Measurements from ENCODE around the gene RPL28. TPM values are rescaled to one million over a fixed set of nuclear protein-coding genes. Genes with fewer than 3 reads are reported as not detected.

RPL28 gene
- total and polyA plus RNA-seq, 2 of the 13 experiments (the other 11 are each of a cell fraction or from before 2014, with no cell fraction given): 105 to 420 TPM

GRCh38 chr19:55407800-55408532 lies 22.2 kb downstream of the RPL28 start (continued):
- 0 out of 2 replicates have a peak, but pooled peaks have one; percentile 27 for TF ChIP-seq ZNF34 (CRISPR knock-in tag; IDR thresholded peaks at IDR 0.05; ENCODE audit: borderline replicate concordance)
- no peak for TF ChIP-seq RERE (CRISPR knock-in tag; IDR thresholded peaks at IDR 0.05; ENCODE audit: low read depth)
- TF ChIP-seq ZNF230 (CRISPR knock-in tag; IDR thresholded peaks at IDR 0.05): peak; percentile 59; the same call in 1 of the 2 replicates
- no peak for TF ChIP-seq MATR3 (CRISPR knock-in tag; IDR thresholded peaks at IDR 0.05)
- TF ChIP-seq KDM1A (CRISPR knock-in tag; IDR thresholded peaks at IDR 0.05): no peak
- no peak for TF ChIP-seq MIXL1 (CRISPR knock-in tag; IDR thresholded peaks at IDR 0.05)
- TF ChIP-seq SIX4 (CRISPR knock-in tag; IDR thresholded peaks at IDR 0.05): 0 out of 2 replicates have a peak, but pooled peaks have one; percentile 36
- TF ChIP-seq ZNF235 (CRISPR knock-in tag; IDR thresholded peaks at IDR 0.05; ENCODE audit: borderline replicate concordance): no peak
- TF ChIP-seq, protein P1, sequence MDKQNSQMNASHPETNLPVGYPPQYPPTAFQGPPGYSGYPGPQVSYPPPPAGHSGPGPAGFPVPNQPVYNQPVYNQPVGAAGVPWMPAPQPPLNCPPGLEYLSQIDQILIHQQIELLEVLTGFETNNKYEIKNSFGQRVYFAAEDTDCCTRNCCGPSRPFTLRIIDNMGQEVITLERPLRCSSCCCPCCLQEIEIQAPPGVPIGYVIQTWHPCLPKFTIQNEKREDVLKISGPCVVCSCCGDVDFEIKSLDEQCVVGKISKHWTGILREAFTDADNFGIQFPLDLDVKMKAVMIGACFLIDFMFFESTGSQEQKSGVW (CRISPR knock-in tag; IDR thresholded peaks at IDR 0.05; ENCODE audit: borderline replicate concordance): no peak
- no peak for TF ChIP-seq BCLAF1 (IDR thresholded peaks at IDR 0.05)
- 0 out of 2 replicates have a peak, but pooled peaks have one; percentile 42 for TF ChIP-seq SMAD3 (CRISPR knock-in tag; IDR thresholded peaks at IDR 0.05)
- 0 out of 2 replicates have a peak, but pooled peaks have one; percentile 61 for TF ChIP-seq ZNF224 (CRISPR knock-in tag; IDR thresholded peaks at IDR 0.05)
- peak; percentile 64 for TF ChIP-seq ATF7 (IDR thresholded peaks at IDR 0.05)
- TF ChIP-seq ATF7 (CRISPR knock-in tag; IDR thresholded peaks at IDR 0.05): peak; percentile 85
- no peak for TF ChIP-seq HOXD1 (CRISPR knock-in tag; IDR thresholded peaks at IDR 0.05)
- no peak for TF ChIP-seq PLRG1 (conservative IDR thresholded peaks at IDR 0.05)
- TF ChIP-seq XBP1 (CRISPR knock-in tag; IDR thresholded peaks at IDR 0.05): peak; percentile 63; the same call in 1 of the 2 replicates
- TF ChIP-seq, protein P2, sequence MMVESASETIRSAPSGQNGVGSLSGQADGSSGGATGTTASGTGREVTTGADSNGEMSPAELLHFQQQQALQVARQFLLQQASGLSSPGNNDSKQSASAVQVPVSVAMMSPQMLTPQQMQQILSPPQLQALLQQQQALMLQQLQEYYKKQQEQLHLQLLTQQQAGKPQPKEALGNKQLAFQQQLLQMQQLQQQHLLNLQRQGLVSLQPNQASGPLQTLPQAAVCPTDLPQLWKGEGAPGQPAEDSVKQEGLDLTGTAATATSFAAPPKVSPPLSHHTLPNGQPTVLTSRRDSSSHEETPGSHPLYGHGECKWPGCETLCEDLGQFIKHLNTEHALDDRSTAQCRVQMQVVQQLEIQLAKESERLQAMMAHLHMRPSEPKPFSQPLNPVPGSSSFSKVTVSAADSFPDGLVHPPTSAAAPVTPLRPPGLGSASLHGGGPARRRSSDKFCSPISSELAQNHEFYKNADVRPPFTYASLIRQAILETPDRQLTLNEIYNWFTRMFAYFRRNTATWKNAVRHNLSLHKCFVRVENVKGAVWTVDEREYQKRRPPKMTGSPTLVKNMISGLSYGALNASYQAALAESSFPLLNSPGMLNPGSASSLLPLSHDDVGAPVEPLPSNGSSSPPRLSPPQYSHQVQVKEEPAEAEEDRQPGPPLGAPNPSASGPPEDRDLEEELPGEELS (CRISPR knock-in tag; IDR thresholded peaks at IDR 0.05): no peak; the same call in 1 of the 2 replicates
- TF ChIP-seq, protein P3, sequence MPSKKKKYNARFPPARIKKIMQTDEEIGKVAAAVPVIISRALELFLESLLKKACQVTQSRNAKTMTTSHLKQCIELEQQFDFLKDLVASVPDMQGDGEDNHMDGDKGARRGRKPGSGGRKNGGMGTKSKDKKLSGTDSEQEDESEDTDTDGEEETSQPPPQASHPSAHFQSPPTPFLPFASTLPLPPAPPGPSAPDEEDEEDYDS (CRISPR knock-in tag; IDR thresholded peaks at IDR 0.05): peak; percentile 98

Data from HepG2 (cell line).